HepG2 (cell line): ENCODE results near the gene SYCE1L. TPM values are rescaled to one million over a fixed set of nuclear protein-coding genes. Genes with fewer than 3 reads are reported as not detected.

Experiments
- PHF8 ChIP-seq: sonication (generic); formaldehyde crosslinking; IDR thresholded peaks from 2 replicates; pipeline ENCODE4 v1.5.0; 2020; ENCODE audit warnings: missing genetic modification reagents
- SAFB2 ChIP-seq: sonication (generic); formaldehyde crosslinking; IDR thresholded peaks from 2 replicates; pipeline ENCODE4 v1.5.1; 2020; ENCODE audit warnings: missing genetic modification reagents, low read depth, mild to moderate bottlenecking, borderline replicate concordance
- TOE1 ChIP-seq: sonication (generic); formaldehyde crosslinking; IDR thresholded peaks from 2 replicates; pipeline ENCODE4 v1.4.0; 2020; ENCODE audit warnings: mild to moderate bottlenecking, missing genetic modification reagents
- ZBTB38 ChIP-seq: sonication (generic); formaldehyde crosslinking; IDR thresholded peaks from 2 replicates; pipeline ENCODE4 v1.5.1; 2020; ENCODE audit warnings: mild to moderate bottlenecking, missing genetic modification reagents
- ZKSCAN5 ChIP-seq: sonication (generic); formaldehyde crosslinking; IDR thresholded peaks from 2 replicates; pipeline ENCODE4 v1.5.1; 2020; ENCODE audit warnings: mild to moderate bottlenecking, missing genetic modification reagents
- ZSCAN25 ChIP-seq: sonication (generic); formaldehyde crosslinking; IDR thresholded peaks from 2 replicates; pipeline ENCODE4 v1.8.0; 2022; ENCODE audit warnings: mild to moderate bottlenecking, missing genetic modification reagents
- polyA plus RNA-seq, 8 experiments: library from polyadenylated mRNA; depleted of rRNA in 3 of 8; stranded (reverse) in 7 of 8; unstranded in 1 of 8; fragments of >200 nt; fragmentation: Illumina TruSeq in 4 of 8; extraction: Trizol in 4 of 8; gene quantifications; 2 replicates each; pipeline versions ENCODE4 v1.2.1 to v1.2.3, GENCODE V29; 2011 to 2016; ENCODE audit warnings: low read depth in 4 of 8, missing spikeins in 1 of 8, mixed read lengths in 1 of 8; ENCODE audit not compliant: insufficient read depth in 1 of 8
- total RNA-seq, 5 experiments: library from RNA; depleted of rRNA; stranded (reverse); fragments of >200 nt; fragmentation: Illumina TruSeq; extraction: Trizol; gene quantifications; 2 replicates each; pipeline ENCODE4 v1.2.3, GENCODE V29; 2016; ENCODE audit warnings: low read depth in 1 of 5
- TF ChIP-seq, protein P1 (sequence below): IDR thresholded peaks from 2 replicates; pipeline ENCODE4 v1.6.1; 2016; ENCODE audit warnings: missing compliant biosample characterization, missing genetic modification reagents, borderline replicate concordance
- TF ChIP-seq, protein P2 (sequence below): sonication (generic); formaldehyde crosslinking; IDR thresholded peaks from one replicate; pipeline ENCODE4 v1.5.1; 2020; ENCODE audit warnings: mild to moderate bottlenecking, missing genetic modification reagents; ENCODE audit errors: not compliant biosample characterization
- TF ChIP-seq, protein P3 (sequence below): sonication (generic); formaldehyde crosslinking; IDR thresholded peaks from 2 replicates; pipeline ENCODE4 v1.5.0; 2020; ENCODE audit warnings: mild to moderate bottlenecking, missing genetic modification reagents
- TF ChIP-seq, protein P4 (sequence below): sonication (generic); formaldehyde crosslinking; IDR thresholded peaks from 2 replicates; pipeline ENCODE4 v1.8.1; 2023; ENCODE audit warnings: mild to moderate bottlenecking, missing genetic modification reagents
- TF ChIP-seq, protein P5 (sequence below): sonication (generic); formaldehyde crosslinking; conservative IDR thresholded peaks from 2 replicates; pipeline ENCODE4 v1.8.0; 2022; ENCODE audit warnings: low read depth, missing genetic modification reagents

The SYCE1L gene
- total and polyA plus RNA-seq, 2 of the 13 experiments (the other 11 are each of a cell fraction or from before 2014, with no cell fraction given): 0.22 TPM; not detected in 1

DNA sequence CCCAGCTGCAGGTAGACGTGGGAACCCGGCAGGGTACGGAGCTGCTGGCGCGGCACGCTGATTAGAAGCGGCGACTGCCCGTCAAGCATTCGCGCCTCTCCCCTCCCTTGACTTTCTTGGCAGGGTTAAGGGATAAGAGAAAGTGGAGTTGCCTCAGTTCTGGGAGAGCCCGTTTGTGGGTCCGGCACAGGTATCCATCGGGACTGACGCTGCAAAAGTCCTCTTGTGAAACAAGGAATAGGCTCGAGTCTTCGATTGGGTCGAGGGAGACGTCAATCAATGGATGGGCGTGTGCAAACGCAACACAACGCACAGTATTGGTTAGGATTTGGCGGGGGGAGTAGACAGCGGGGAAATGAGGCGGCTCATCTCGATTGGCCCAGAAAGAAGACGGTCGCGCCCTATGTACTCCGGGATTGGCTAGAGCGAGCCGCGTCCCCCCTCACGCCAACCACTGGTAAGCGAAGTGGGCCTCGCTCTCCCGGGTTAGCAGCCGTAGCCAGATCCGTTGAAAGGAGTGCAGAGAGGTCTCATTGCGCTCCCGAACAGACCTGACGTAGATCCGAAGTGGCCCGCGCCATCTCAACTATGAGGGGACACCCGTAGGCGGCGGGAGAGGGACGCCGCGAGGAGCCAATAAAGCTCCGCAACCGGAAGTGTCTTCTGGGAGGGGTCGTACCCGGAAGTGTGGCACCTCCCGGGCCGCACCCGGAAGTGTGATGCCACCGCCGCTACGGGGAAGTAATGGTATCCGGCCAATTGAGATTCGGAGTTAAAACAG, 8.5 kb upstream of the SYCE1L start, which contains the start of gene MON1B (continued):
- 0 out of 2 replicates have a peak, but pooled peaks have one; percentile 21 for TF ChIP-seq ZKSCAN5
- TF ChIP-seq, protein P1, sequence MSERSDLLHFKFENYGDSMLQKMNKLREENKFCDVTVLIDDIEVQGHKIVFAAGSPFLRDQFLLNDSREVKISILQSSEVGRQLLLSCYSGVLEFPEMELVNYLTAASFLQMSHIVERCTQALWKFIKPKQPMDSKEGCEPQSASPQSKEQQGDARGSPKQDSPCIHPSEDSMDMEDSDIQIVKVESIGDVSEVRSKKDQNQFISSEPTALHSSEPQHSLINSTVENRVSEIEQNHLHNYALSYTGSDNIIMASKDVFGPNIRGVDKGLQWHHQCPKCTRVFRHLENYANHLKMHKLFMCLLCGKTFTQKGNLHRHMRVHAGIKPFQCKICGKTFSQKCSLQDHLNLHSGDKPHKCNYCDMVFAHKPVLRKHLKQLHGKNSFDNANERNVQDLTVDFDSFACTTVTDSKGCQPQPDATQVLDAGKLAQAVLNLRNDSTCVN (CRISPR knock-in tag): peak; percentile 28; the same call in 1 of the 2 replicates
- no peak; the same call in none of the 2 replicates for TF ChIP-seq ZBTB38
- peak; percentile 17; the same call in 1 of the 2 replicates for TF ChIP-seq ZSCAN25 (CRISPR knock-in tag)
- TF ChIP-seq, protein P2, sequence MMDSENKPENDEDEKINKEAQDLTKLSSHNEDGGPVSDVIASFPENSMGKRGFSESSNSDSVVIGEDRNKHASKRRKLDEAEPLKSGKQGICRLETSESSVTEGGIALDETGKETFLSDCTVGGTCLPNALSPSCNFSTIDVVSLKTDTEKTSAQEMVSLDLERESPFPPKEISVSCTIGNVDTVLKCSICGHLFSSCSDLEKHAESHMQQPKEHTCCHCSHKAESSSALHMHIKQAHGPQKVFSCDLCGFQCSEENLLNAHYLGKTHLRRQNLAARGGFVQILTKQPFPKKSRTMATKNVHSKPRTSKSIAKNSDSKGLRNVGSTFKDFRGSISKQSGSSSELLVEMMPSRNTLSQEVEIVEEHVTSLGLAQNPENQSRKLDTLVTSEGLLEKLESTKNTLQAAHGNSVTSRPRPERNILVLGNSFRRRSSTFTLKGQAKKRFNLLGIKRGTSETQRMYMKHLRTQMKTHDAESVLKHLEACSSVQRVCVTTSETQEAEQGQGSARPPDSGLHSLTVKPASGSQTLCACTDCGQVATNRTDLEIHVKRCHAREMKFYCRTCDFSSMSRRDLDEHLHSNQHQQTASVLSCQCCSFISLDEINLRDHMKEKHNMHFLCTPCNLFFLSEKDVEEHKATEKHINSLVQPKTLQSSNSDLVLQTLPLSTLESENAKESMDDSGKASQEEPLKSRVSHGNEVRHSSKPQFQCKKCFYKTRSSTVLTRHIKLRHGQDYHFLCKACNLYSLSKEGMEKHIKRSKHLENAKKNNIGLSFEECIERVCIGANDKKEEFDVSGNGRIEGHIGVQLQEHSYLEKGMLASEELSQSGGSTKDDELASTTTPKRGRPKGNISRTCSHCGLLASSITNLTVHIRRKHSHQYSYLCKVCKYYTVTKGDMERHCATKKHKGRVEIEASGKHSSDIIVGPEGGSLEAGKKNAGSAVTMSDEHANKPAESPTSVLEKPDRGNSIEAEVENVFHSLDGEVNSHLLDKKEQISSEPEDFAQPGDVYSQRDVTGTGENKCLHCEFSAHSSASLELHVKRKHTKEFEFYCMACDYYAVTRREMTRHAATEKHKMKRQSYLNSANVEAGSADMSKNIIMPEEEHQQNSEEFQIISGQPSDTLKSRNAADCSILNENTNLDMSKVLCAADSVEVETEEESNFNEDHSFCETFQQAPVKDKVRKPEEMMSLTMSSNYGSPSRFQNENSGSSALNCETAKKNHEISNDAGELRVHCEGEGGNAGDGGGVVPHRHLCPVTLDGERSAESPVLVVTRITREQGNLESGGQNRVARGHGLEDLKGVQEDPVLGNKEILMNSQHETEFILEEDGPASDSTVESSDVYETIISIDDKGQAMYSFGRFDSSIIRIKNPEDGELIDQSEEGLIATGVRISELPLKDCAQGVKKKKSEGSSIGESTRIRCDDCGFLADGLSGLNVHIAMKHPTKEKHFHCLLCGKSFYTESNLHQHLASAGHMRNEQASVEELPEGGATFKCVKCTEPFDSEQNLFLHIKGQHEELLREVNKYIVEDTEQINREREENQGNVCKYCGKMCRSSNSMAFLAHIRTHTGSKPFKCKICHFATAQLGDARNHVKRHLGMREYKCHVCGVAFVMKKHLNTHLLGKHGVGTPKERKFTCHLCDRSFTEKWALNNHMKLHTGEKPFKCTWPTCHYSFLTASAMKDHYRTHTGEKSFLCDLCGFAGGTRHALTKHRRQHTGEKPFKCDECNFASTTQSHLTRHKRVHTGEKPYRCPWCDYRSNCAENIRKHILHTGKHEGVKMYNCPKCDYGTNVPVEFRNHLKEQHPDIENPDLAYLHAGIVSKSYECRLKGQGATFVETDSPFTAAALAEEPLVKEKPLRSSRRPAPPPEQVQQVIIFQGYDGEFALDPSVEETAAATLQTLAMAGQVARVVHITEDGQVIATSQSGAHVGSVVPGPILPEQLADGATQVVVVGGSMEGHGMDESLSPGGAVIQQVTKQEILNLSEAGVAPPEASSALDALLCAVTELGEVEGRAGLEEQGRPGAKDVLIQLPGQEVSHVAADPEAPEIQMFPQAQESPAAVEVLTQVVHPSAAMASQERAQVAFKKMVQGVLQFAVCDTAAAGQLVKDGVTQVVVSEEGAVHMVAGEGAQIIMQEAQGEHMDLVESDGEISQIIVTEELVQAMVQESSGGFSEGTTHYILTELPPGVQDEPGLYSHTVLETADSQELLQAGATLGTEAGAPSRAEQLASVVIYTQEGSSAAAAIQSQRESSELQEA (CRISPR knock-in tag): peak; percentile 18
- peak; percentile 62 for TF ChIP-seq TOE1 (CRISPR knock-in tag)
- peak; percentile 14; the same call in 1 of the 2 replicates for TF ChIP-seq SAFB2 (CRISPR knock-in tag)
- TF ChIP-seq, protein P3, sequence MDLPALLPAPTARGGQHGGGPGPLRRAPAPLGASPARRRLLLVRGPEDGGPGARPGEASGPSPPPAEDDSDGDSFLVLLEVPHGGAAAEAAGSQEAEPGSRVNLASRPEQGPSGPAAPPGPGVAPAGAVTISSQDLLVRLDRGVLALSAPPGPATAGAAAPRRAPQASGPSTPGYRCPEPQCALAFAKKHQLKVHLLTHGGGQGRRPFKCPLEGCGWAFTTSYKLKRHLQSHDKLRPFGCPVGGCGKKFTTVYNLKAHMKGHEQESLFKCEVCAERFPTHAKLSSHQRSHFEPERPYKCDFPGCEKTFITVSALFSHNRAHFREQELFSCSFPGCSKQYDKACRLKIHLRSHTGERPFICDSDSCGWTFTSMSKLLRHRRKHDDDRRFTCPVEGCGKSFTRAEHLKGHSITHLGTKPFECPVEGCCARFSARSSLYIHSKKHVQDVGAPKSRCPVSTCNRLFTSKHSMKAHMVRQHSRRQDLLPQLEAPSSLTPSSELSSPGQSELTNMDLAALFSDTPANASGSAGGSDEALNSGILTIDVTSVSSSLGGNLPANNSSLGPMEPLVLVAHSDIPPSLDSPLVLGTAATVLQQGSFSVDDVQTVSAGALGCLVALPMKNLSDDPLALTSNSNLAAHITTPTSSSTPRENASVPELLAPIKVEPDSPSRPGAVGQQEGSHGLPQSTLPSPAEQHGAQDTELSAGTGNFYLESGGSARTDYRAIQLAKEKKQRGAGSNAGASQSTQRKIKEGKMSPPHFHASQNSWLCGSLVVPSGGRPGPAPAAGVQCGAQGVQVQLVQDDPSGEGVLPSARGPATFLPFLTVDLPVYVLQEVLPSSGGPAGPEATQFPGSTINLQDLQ: no peak
- peak; percentile 93 for TF ChIP-seq PHF8 (CRISPR knock-in tag)
- TF ChIP-seq, protein P4, sequence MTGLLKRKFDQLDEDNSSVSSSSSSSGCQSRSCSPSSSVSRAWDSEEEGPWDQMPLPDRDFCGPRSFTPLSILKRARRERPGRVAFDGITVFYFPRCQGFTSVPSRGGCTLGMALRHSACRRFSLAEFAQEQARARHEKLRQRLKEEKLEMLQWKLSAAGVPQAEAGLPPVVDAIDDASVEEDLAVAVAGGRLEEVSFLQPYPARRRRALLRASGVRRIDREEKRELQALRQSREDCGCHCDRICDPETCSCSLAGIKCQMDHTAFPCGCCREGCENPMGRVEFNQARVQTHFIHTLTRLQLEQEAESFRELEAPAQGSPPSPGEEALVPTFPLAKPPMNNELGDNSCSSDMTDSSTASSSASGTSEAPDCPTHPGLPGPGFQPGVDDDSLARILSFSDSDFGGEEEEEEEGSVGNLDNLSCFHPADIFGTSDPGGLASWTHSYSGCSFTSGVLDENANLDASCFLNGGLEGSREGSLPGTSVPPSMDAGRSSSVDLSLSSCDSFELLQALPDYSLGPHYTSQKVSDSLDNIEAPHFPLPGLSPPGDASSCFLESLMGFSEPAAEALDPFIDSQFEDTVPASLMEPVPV: 0 out of 2 replicates have a peak, but pooled peaks have one; percentile 24
- TF ChIP-seq, protein P5, sequence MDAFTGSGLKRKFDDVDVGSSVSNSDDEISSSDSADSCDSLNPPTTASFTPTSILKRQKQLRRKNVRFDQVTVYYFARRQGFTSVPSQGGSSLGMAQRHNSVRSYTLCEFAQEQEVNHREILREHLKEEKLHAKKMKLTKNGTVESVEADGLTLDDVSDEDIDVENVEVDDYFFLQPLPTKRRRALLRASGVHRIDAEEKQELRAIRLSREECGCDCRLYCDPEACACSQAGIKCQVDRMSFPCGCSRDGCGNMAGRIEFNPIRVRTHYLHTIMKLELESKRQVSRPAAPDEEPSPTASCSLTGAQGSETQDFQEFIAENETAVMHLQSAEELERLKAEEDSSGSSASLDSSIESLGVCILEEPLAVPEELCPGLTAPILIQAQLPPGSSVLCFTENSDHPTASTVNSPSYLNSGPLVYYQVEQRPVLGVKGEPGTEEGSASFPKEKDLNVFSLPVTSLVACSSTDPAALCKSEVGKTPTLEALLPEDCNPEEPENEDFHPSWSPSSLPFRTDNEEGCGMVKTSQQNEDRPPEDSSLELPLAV (CRISPR knock-in tag): no peak
